BLaER1 (cell line): ENCODE data around the gene AK5.

Experiments
- H3K27ac ChIP-seq: shearing (Covaris generic); formaldehyde crosslinking; 2 replicates; pipeline ENCODE4 v1.8.1; 2022
- H3K27me3 ChIP-seq: shearing (Covaris generic); formaldehyde crosslinking; 2 replicates; pipeline ENCODE4 v1.8.1; 2022
- H3K36me3 ChIP-seq: shearing (Covaris generic); formaldehyde crosslinking; 2 replicates; pipeline ENCODE4 v1.8.1; 2022
- H3K4me1 ChIP-seq: shearing (Covaris generic); formaldehyde crosslinking; 2 replicates; pipeline ENCODE4 v1.8.1; 2022
- H3K4me2 ChIP-seq: shearing (Covaris generic); formaldehyde crosslinking; 2 replicates; pipeline ENCODE4 v1.8.1; 2022
- H3K4me3 ChIP-seq: shearing (Covaris generic); formaldehyde crosslinking; 2 replicates; pipeline ENCODE4 v1.8.1; 2022
- H3K9ac ChIP-seq: shearing (Covaris generic); formaldehyde crosslinking; 2 replicates; pipeline ENCODE4 v1.8.1; 2022
- H3K9me3 ChIP-seq: shearing (Covaris generic); formaldehyde crosslinking; 2 replicates; pipeline ENCODE4 v1.8.1; 2022
- H4K20me1 ChIP-seq: shearing (Covaris generic); formaldehyde crosslinking; 2 replicates; pipeline ENCODE4 v1.8.1; 2022
- Cebpa-rat ChIP-seq: shearing (Covaris generic); IDR thresholded peaks from 2 replicates; pipeline ENCODE4 v1.8.1; 2022

Gene AK5

DNA sequence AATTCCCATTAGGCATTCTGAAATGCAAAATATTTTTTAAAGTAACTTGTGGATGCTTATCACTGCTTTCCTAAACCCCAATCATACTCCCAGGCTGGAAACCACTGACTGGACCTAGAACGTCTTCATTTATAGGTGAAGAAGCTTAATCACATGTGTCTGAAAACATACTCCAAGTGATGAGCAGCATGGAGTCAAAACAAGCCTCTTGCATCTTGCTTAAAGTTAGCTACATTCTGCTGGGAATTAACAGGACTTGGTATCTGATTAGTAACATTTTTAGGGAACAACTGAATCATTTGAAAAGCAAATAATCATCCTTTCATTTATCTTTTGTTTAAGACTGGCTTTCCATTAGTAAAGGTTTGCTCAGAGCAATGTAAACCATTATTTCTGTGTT is 105.7 kb downstream of the AK5 start:
- H3K9ac ChIP-seq = no peak overlapping the region
- no peak overlapping the region for H3K27ac ChIP-seq

DNA sequence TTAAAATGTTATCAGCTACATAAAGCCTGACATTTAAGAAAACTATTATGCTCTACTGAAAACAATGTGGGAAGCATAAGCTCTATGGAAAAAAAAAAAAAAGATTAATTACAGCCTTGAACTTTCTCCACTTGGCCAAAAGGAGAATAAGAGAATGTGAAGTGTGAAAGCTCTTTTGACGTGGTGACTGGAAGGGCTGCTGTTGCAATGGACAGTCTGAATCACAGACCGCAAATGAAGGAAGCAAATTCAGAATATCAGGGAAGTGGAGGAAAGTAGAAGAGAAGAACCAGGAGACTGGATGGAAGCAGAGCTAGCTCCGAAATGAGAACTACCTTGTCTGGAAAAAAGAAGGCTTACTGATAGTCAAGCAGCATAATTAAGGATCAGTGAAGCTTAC is 106.8 kb downstream of the AK5 start:
- Histone ChIP-seq H3K4me1 (no peaks in the 10 kb centered on the region), H3K36me3 (no peaks in the 10 kb centered on the region), H3K4me2 (no peak overlapping the region), H3K9me3 (no peaks in the 10 kb centered on the region), H4K20me1 (no peaks in the 10 kb centered on the region), H3K4me3 (no peak overlapping the region), H3K27ac (no peak overlapping the region), H3K27me3 (no peaks in the 10 kb centered on the region), H3K9ac (no peak overlapping the region)
- no peak for TF ChIP-seq Cebpa-rat

More for the DNA sequence above, 105.7 kb downstream of the AK5 start:
- Histone ChIP-seq H4K20me1 (no peaks in the 10 kb centered on the region), H3K4me3 (no peak overlapping the region), H3K4me2 (no peak overlapping the region), H3K9me3 (no peaks in the 10 kb centered on the region), H3K36me3 (no peaks in the 10 kb centered on the region), H3K4me1 (no peaks in the 10 kb centered on the region), H3K27me3 (no peaks in the 10 kb centered on the region)
- no peak for TF ChIP-seq Cebpa-rat

DNA sequence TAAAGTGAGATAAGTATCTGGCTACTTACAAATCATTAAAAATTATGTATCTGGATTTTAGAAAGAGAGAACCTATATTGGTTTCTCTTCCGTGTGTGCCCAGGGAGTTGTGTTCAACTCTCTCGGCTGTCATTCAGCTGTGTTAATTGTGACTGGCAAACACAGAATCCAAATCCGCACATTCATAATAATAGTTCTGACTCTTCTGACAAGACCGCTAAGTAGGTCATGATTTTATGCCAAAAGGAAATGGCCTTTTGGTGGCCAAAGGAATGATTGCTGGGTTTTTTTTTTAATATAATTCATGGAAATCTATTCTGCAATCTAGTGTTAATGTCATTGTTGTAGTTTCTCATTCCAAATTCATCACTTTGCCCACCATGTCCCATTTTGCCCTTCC is 110.7 kb downstream of the AK5 start:
- Histone ChIP-seq H3K27me3 (no peaks in the 10 kb centered on the region), H3K4me3 (no peak overlapping the region), H3K4me1 (no peaks in the 10 kb centered on the region), H3K4me2 (no peak overlapping the region), H3K36me3 (no peaks in the 10 kb centered on the region), H3K9ac (no peak overlapping the region), H4K20me1 (no peaks in the 10 kb centered on the region), H3K9me3 (no peaks in the 10 kb centered on the region), H3K27ac (no peak overlapping the region)
- TF ChIP-seq Cebpa-rat = no peak

DNA sequence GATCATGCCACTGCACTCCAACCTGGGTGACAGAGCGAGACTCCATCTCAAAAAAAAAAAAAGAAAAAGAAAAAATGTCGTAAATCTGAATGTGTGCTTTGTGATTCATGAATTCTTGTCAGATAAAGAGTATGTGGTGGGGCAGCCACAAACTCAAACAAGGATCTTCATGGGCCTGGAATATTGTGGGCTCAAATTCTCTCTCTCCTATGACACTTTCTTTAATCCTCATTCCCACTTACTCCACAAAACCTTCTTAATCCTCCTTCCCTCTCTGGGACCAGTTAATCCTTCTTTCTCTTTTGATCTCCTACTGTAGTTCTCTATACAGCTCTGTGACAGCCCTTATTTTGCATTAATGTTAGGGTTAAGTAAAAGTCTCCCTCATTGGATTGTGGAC is 112.3 kb downstream of the AK5 start:
- Histone ChIP-seq H3K27ac (no peak overlapping the region), H3K4me1 (no peaks in the 10 kb centered on the region), H3K4me3 (no peak overlapping the region), H4K20me1 (no peaks in the 10 kb centered on the region), H3K9me3 (no peaks in the 10 kb centered on the region), H3K27me3 (no peaks in the 10 kb centered on the region), H3K4me2 (no peak overlapping the region), H3K9ac (no peak overlapping the region), H3K36me3 (no peaks in the 10 kb centered on the region)
- no peak for TF ChIP-seq Cebpa-rat

DNA sequence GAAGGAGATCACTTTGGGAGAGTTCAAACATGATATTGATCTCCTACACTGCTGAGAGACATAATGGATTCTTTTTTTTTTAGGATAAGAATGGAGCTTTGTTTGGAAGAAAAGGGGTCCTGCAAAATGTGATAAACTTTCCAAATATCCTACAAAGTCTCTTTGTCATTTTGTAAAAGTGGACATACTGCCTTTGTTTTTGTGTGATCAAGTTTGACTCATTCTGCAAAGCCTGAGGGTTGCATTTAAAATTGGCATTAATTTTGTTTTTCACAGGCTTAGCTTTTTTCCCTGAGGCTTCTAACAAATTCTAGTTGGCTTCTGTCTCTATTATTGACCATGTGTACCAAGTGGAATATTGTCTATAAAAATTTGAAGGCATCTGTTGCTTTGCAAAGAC is 113.2 kb downstream of the AK5 start:
- Histone ChIP-seq H3K27ac (no peak overlapping the region), H3K27me3 (no peaks in the 10 kb centered on the region), H3K4me1 (no peaks in the 10 kb centered on the region), H3K4me2 (no peak overlapping the region), H4K20me1 (no peaks in the 10 kb centered on the region), H3K36me3 (no peaks in the 10 kb centered on the region), H3K4me3 (no peak overlapping the region), H3K9me3 (no peaks in the 10 kb centered on the region), H3K9ac (no peak overlapping the region)
- no peak for TF ChIP-seq Cebpa-rat

DNA sequence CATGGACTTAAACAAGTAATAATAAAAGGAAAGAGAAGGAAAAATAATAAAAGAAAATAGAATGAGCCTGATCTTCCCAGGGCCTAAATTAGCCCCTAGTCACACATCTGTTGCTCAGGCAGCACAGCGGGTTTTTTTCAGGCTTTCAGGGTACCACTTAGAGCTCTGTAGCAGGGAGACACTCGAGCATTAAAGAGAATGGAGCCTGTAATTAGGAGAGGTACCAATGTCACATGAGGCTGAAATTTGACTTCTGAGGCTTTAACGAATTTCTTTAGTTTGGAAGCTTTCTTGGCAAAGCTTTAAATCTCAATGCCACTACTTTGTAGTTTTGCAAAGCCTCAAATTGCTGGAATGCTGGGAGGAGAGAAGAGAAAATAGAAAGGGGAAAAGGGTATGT is 116.3 kb downstream of the AK5 start:
- H3K4me1 ChIP-seq = no peaks in the 10 kb centered on the region
- no peaks in the 10 kb centered on the region for H3K9me3 ChIP-seq
- no peak overlapping the region for H3K4me3 ChIP-seq
- H3K27ac ChIP-seq = no peak overlapping the region
- no peak overlapping the region for H3K9ac ChIP-seq
- no peaks in the 10 kb centered on the region for H3K36me3 ChIP-seq
- H3K27me3 ChIP-seq = no peaks in the 10 kb centered on the region
- no peaks in the 10 kb centered on the region for H4K20me1 ChIP-seq
- TF ChIP-seq Cebpa-rat = no peak
- H3K4me2 ChIP-seq = no peak overlapping the region

DNA sequence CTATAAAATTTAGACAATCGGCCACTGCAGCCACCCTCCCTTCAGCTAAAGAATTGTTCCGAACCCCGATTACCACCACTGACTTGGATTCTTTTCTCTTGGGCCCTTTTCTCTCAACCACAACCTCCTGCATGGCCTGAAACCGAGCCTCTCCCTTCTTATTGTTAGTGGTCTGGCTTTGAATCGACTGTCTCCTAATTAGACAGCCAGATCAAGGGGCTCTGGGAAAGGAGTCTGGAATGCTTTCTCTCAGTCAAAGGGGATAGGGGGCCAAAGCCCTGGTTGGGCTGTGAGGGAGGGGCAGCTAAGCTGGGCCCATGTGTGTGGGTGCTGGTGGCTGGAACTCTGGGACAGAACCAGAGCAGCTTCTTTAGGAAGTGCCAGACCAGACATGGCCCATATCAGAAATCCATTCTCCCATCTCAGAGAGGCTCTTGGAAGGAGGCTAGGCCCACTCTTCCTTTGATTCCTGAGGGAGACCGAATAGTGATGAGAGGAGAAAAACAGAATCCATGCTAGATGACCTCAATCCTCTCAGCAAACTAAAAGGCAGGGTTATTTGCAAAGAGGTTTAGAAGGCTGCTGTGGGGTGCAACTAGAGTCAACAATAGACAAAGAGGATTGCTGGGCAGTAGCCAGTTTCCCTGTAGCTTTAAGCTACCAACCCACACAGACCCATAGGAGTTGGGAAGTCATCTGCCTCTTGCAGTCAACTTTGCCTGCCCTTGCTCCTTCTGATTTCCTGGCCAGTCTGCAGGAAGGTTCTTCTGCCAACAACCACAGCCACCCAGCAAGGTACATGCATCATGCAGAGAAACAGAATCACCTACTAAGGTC is 117.6 kb downstream of the AK5 start:
- Histone ChIP-seq H4K20me1 (no peaks in the 10 kb centered on the region), H3K4me3 (no peak overlapping the region), H3K4me1 (no peaks in the 10 kb centered on the region), H3K9me3 (no peaks in the 10 kb centered on the region), H3K27me3 (no peaks in the 10 kb centered on the region), H3K9ac (no peak overlapping the region), H3K36me3 (no peaks in the 10 kb centered on the region), H3K27ac (no peak overlapping the region), H3K4me2 (no peak overlapping the region)
- TF ChIP-seq Cebpa-rat = no peak

DNA sequence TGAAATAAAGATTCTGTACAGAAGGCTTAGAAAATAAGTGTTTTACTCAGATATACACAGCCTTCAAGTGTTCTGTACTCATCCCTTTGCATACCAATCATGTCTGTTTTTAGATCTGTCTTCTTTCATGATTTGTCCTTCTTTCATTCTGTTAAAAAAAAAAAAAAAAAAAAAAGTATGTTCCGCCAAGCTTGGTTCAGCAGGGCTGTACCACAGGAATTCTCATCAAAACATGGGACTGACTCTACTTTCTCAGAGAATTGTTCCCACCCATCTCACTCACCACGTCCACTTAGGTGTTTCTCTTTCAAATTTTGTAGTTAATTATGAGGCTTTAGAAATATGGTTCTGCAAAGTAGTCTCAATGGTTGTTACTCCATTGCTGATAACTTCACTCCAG is 119.0 kb downstream of the AK5 start:
- no peak overlapping the region for H3K27ac ChIP-seq

DNA sequence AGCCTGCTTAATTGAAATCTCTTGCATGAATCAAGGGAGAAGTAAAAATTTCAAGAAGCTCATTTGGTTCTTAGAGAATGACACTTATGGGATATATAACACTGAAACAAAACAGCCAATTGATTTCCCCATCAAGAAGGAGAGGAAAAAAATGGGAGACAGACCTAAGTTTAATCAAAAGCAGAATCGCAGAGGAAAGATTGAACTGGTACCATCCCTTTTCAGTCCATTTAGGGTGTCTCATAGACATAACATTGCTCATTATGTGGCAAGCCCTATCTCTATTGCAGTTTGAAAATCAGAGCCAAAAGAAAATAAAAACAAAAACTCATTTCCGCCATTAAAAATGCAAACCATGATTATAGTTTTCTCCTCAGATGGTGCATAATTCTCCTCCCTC is 119.6 kb downstream of the AK5 start:
- H3K4me2 ChIP-seq = no peak overlapping the region
- no peak overlapping the region for H3K27ac ChIP-seq
- H3K4me3 ChIP-seq = no peak overlapping the region
- TF ChIP-seq Cebpa-rat = no peak
- no peak overlapping the region for H3K9ac ChIP-seq
- H3K27me3 ChIP-seq = no peaks in the 10 kb centered on the region
- no peaks in the 10 kb centered on the region for H4K20me1 ChIP-seq
- H3K9me3 ChIP-seq = no peaks in the 10 kb centered on the region
- no peaks in the 10 kb centered on the region for H3K4me1 ChIP-seq
- no peaks in the 10 kb centered on the region for H3K36me3 ChIP-seq

More for the DNA sequence above, 119.0 kb downstream of the AK5 start:
- Histone ChIP-seq H3K27me3 (no peaks in the 10 kb centered on the region), H3K9me3 (no peaks in the 10 kb centered on the region), H3K4me1 (no peaks in the 10 kb centered on the region), H3K4me3 (no peak overlapping the region), H3K36me3 (no peaks in the 10 kb centered on the region), H3K9ac (no peak overlapping the region), H4K20me1 (no peaks in the 10 kb centered on the region), H3K4me2 (no peak overlapping the region)
- TF ChIP-seq Cebpa-rat = no peak

DNA sequence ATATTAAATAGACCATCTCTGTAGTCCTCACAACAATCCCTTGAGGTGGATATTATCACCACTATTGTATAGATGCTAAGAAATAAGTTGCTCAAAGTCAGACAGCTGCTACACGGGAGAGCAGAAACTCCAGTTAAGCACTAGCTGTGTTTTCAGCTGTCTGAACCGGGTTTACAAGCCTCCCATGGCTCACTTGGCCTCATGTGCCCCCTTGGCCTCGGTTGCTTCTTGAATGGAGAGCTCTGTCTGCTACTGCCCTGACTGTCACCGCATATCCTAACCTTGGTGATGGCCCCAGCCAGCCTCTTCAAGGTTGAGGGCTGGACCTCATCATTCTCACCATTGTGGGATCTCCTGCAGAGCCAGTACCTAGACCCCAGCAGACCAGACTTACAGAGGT is 123.4 kb downstream of the AK5 start:
- Histone ChIP-seq H4K20me1 (no peaks in the 10 kb centered on the region), H3K9ac (no peak overlapping the region), H3K4me1 (no peaks in the 10 kb centered on the region), H3K27ac (no peak overlapping the region), H3K27me3 (no peaks in the 10 kb centered on the region), H3K9me3 (peaks cover 5% of the 10 kb centered on the region; the same call in 1 of the 2 replicates), H3K4me3 (no peak overlapping the region), H3K4me2 (no peak overlapping the region), H3K36me3 (no peaks in the 10 kb centered on the region)
- TF ChIP-seq Cebpa-rat = no peak
